ENCODE measurements around the gene MYRIP. TPM values are rescaled to one million over a fixed set of nuclear protein-coding genes. Genes with fewer than 3 reads are reported as not detected.

MYRIP gene
- total RNA-seq, 1 experiment from 2014 or later, result 0.44 TPM

- Histone ChIP-seq H3K4me3 (replicated peaks in 1 of 2; ENCODE audit: low read depth in 1 of 2, low read length in 2 of 2) (no peak overlapping the region), H3K4me2 (ENCODE audit: low read length) (no peak overlapping the region), H3K9me2 (ENCODE audit: insufficient read depth) (no peaks in the 10 kb centered on the region), H3K79me2 (ENCODE audit: insufficient read depth, low read length) (no peaks in the 10 kb centered on the region), H3K9me3 (ENCODE audit: control insufficient read depth in 1 of 2, insufficient read depth in 1 of 2, low read depth in 1 of 2, low read length in 2 of 2) (no peaks in the 10 kb centered on the region), H4K20me1 (ENCODE audit: insufficient read depth) (no peaks in the 10 kb centered on the region), H3K27ac (ENCODE audit: low read depth, low read length) (no peak overlapping the region), H2AFZ (ENCODE audit: low read depth, low read length, poor library complexity, severe bottlenecking) (no peak overlapping the region), H3K4me1 (ENCODE audit: control insufficient read depth in 1 of 2, insufficient read depth in 2 of 2, low read length in 2 of 2) (no peaks in the 10 kb centered on the region), H3K36me3 (ENCODE audit: control insufficient read depth in 1 of 2, insufficient read depth in 2 of 2, low read length in 2 of 2) (no peaks in the 10 kb centered on the region), H3K9ac (ENCODE audit: low read length) (no peak overlapping the region), H3K27me3 (ENCODE audit: insufficient read depth, low read length) (peaks cover 4% of the 10 kb centered on the region; the same call in 1 of the 2 replicates)
- intact Hi-C loops (cut with micrococcal nuclease), result no loop called here
- TF ChIP-seq YY1 (IDR thresholded peaks at IDR 0.05; ENCODE audit: extremely low read depth, insufficient replicate concordance, low read depth, low read length), result no peak
- TF ChIP-seq CEBPB (IDR thresholded peaks at IDR 0.05; ENCODE audit: low read depth), result no peak
- TF ChIP-seq TCF7L2 (IDR thresholded peaks at IDR 0.05; ENCODE audit: borderline replicate concordance, extremely low read depth, insufficient read depth, insufficient read length), result no peak
- no peak for TF ChIP-seq ZNF274 (IDR thresholded peaks at IDR 0.05; ENCODE audit: low read depth, low read length)
- no peak for TF ChIP-seq ZFX (IDR thresholded peaks at IDR 0.05)
- TF ChIP-seq REST (IDR thresholded peaks at IDR 0.05; ENCODE audit: low read depth), result no peak
- TF ChIP-seq FOSL1 (IDR thresholded peaks at IDR 0.05; ENCODE audit: low read depth), result no peak
- TF ChIP-seq RAD21 (IDR thresholded peaks at IDR 0.05; ENCODE audit: low read depth), result no peak
- TF ChIP-seq POLR2A (IDR thresholded peaks at IDR 0.05; ENCODE audit: borderline replicate concordance, extremely low read depth, insufficient read depth, insufficient read length), result no peak
- TF ChIP-seq SP1 (IDR thresholded peaks at IDR 0.05; ENCODE audit: low read depth), result no peak
- no peak for TF ChIP-seq ZBTB33 (IDR thresholded peaks at IDR 0.05; ENCODE audit: extremely low read depth, insufficient replicate concordance, low read length)
- TF ChIP-seq ELF1 (IDR thresholded peaks at IDR 0.05; ENCODE audit: borderline replicate concordance, low read depth), result no peak
- TF ChIP-seq EGR1 (IDR thresholded peaks at IDR 0.05; ENCODE audit: low read depth), result no peak
- TF ChIP-seq CBX3 (IDR thresholded peaks at IDR 0.05; ENCODE audit: low read depth), result no peak
- no peak for TF ChIP-seq POLR2AphosphoS5 (IDR thresholded peaks at IDR 0.05; ENCODE audit: low read depth, low read length)
- TF ChIP-seq ATF3 (IDR thresholded peaks at IDR 0.05), result no peak
- ChIA-PET CTCF (no interaction called here), POLR2A (no interaction called here), RAD21 (ENCODE audit: low non-redundant PET in 1 of 2, low total read pairs in 2 of 2, uncharacterized antibody in 2 of 2, unreplicated experiment in 2 of 2) (no interaction called here)
- BruUV-seq (replicated peaks), result no TSS peak
- ATAC-seq (no peak), DNase-seq (ENCODE audit: low read depth, low spot score) (no peak)
These were observed 127.9 kb downstream of the MYRIP start for GRCh38 chr3:39937315-39937714.

Measured in HCT116 (cell line).